Testis (tissue), 2 donors: ENCODE data around the gene GRAMD1A.

Experiments
- POLR2A ChIP-seq: fragments of 450-650 bp; IDR thresholded peaks from one replicate; pipeline ENCODE4 v1.6.1; 2017; ENCODE audit warnings: antibody characterized with exemption, mild to moderate bottlenecking, moderate library complexity
- TF ChIP-seq, protein P1 (sequence below), 3 experiments: fragments of 450-650 bp in 2 of 3; fragments of 200-600 bp in 1 of 3; sonication (generic) in 1 of 3; IDR thresholded peaks; one replicate each; pipeline ENCODE4 v1.5.1; 2016 to 2019; ENCODE audit warnings: antibody characterized with exemption in 3 of 3, mild to moderate bottlenecking in 2 of 3, moderate library complexity in 1 of 3

DNA sequence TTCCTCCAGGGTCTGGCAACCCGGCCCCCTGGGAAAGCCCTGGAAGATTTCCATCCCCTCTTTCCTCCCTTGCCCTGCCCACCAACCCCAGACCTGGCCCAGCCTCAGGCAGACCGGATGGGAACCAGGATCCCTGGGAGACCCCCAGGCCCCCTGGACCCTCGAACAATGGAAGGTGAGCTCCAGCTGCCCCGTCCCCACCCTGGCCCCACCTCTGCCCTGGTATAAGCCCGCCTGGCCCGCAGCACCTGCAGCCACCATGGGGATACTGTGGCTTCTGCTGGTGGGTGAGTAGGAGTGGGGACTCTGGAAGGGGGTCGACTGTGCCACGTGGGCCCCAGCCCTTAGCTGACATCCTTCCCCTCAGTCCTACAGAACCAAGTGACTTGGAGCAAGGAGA is 73.8 kb downstream of the GRAMD1A start:
- TF ChIP-seq, protein P1, sequence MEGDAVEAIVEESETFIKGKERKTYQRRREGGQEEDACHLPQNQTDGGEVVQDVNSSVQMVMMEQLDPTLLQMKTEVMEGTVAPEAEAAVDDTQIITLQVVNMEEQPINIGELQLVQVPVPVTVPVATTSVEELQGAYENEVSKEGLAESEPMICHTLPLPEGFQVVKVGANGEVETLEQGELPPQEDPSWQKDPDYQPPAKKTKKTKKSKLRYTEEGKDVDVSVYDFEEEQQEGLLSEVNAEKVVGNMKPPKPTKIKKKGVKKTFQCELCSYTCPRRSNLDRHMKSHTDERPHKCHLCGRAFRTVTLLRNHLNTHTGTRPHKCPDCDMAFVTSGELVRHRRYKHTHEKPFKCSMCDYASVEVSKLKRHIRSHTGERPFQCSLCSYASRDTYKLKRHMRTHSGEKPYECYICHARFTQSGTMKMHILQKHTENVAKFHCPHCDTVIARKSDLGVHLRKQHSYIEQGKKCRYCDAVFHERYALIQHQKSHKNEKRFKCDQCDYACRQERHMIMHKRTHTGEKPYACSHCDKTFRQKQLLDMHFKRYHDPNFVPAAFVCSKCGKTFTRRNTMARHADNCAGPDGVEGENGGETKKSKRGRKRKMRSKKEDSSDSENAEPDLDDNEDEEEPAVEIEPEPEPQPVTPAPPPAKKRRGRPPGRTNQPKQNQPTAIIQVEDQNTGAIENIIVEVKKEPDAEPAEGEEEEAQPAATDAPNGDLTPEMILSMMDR (IDR thresholded peaks at IDR 0.05) = no peak
- TF ChIP-seq POLR2A = no peak
